Testis (tissue), 2 donors: ENCODE data around the gene ZNF567.

Experiments
- POLR2A ChIP-seq: fragments of 450-650 bp; IDR thresholded peaks from one replicate; pipeline ENCODE4 v1.6.1; 2017; ENCODE audit warnings: antibody characterized with exemption, mild to moderate bottlenecking, moderate library complexity
- TF ChIP-seq, protein P1 (sequence below), 3 experiments: fragments of 450-650 bp in 2 of 3; fragments of 200-600 bp in 1 of 3; sonication (generic) in 1 of 3; IDR thresholded peaks; one replicate each; pipeline ENCODE4 v1.5.1; 2016 to 2019; ENCODE audit warnings: antibody characterized with exemption in 3 of 3, mild to moderate bottlenecking in 2 of 3, moderate library complexity in 1 of 3

DNA sequence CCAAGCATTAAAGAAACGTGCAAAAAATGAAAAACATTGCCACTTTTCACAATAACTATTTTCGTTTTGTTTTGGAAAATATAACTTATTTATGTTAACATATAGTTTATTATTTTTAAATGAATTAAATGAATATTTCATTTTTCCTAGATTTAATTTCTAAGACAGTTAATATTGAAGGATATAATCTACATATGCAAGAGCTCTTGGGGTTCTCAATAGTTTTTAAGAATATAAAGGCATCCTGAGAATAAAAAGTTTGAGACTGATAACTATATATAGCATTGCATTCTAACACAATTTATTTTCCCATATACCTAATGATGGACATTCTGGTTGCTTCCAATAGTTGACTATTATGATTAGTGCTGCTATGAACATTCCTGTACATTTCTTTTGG is 40.7 kb upstream of the ZNF567 start:
- TF ChIP-seq, protein P1, sequence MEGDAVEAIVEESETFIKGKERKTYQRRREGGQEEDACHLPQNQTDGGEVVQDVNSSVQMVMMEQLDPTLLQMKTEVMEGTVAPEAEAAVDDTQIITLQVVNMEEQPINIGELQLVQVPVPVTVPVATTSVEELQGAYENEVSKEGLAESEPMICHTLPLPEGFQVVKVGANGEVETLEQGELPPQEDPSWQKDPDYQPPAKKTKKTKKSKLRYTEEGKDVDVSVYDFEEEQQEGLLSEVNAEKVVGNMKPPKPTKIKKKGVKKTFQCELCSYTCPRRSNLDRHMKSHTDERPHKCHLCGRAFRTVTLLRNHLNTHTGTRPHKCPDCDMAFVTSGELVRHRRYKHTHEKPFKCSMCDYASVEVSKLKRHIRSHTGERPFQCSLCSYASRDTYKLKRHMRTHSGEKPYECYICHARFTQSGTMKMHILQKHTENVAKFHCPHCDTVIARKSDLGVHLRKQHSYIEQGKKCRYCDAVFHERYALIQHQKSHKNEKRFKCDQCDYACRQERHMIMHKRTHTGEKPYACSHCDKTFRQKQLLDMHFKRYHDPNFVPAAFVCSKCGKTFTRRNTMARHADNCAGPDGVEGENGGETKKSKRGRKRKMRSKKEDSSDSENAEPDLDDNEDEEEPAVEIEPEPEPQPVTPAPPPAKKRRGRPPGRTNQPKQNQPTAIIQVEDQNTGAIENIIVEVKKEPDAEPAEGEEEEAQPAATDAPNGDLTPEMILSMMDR (IDR thresholded peaks at IDR 0.05): no peak
- TF ChIP-seq POLR2A: no peak
